H9 (cell line): ENCODE data around the gene GLRX2. TPM values are rescaled to one million over a fixed set of nuclear protein-coding genes. Genes with fewer than 3 reads are reported as not detected.
"Not testable (repeated sequence)": the region's sequence is repeated elsewhere in the genome, so short reads cannot be mapped to it uniquely, and the experiment has no call there.

Experiments used
- DNase-seq: peaks from one replicate; pipeline ENCODE4 v3.0.0-alpha.2; 2017
- H2AFZ ChIP-seq: one replicate; pipeline ENCODE4 v1.6.1; 2013; ENCODE audit warnings: mild to moderate bottlenecking, low read length, control low read depth, moderate library complexity
- H2AK5ac ChIP-seq: 2 replicates; pipeline ENCODE4 v1.6.1; 2013; ENCODE audit warnings: low read length, control low read depth, mixed read lengths; ENCODE audit not compliant: insufficient read length
- H2BK120ac ChIP-seq: one replicate; pipeline ENCODE4 v1.6.1; 2013; ENCODE audit warnings: low read depth, mild to moderate bottlenecking, low read length, control low read depth, inconsistent platforms; ENCODE audit not compliant: poor library complexity, severe bottlenecking
- H2BK12ac ChIP-seq: 2 replicates; pipeline ENCODE4 v1.6.1; 2013; ENCODE audit warnings: low read length, control low read depth, mixed read lengths, low read depth; ENCODE audit not compliant: insufficient read length
- H2BK15ac ChIP-seq: 2 replicates; pipeline ENCODE4 v1.6.1; 2013; ENCODE audit warnings: low read depth, low read length, control low read depth
- H2BK20ac ChIP-seq: one replicate; pipeline ENCODE4 v1.6.1; 2013; ENCODE audit warnings: low read depth, mild to moderate bottlenecking, low read length, control low read depth, inconsistent platforms; ENCODE audit not compliant: poor library complexity, severe bottlenecking
- H2BK5ac ChIP-seq: 2 replicates; pipeline ENCODE4 v1.6.1; 2013; ENCODE audit warnings: low read length, control low read depth, mixed read lengths; ENCODE audit not compliant: insufficient read length
- H3K14ac ChIP-seq: 2 replicates; pipeline ENCODE4 v1.6.1; 2013; ENCODE audit warnings: low read length, control low read depth; ENCODE audit not compliant: insufficient read depth
- H3K18ac ChIP-seq: 2 replicates; pipeline ENCODE4 v1.6.1; 2013; ENCODE audit warnings: low read depth, mild to moderate bottlenecking, mixed read lengths, low read length, control low read depth; ENCODE audit not compliant: insufficient read length
- H3K23ac ChIP-seq: 2 replicates; pipeline ENCODE4 v1.6.1; 2013; ENCODE audit warnings: low read length, control low read depth, mixed read lengths, low read depth; ENCODE audit not compliant: insufficient read length
- H3K23me2 ChIP-seq: 2 replicates; pipeline ENCODE4 v1.6.1; 2013; ENCODE audit warnings: low read depth, mild to moderate bottlenecking, mixed read lengths, low read length, control low read depth; ENCODE audit not compliant: insufficient read length, poor library complexity, severe bottlenecking
- H3K27ac ChIP-seq: 2 replicates; pipeline ENCODE4 v1.5.1; 2013; ENCODE audit warnings: low read length, control low read depth, mixed read lengths, low read depth; ENCODE audit not compliant: insufficient read length
- H3K27me3 ChIP-seq: 2 replicates; pipeline ENCODE4 v1.6.1; 2013; ENCODE audit warnings: low read length, control low read depth, inconsistent platforms; ENCODE audit not compliant: insufficient read depth
- H3K4ac ChIP-seq: 2 replicates; pipeline ENCODE4 v1.6.1; 2013; ENCODE audit warnings: low read depth, mild to moderate bottlenecking, control low read depth, inconsistent platforms, low read length, moderate library complexity
- H3K4me1 ChIP-seq: 2 replicates; pipeline ENCODE4 v1.6.1; 2013; ENCODE audit warnings: low read length, control low read depth, inconsistent platforms; ENCODE audit not compliant: insufficient read depth
- H3K4me2 ChIP-seq: 2 replicates; pipeline ENCODE4 v1.6.1; 2013; ENCODE audit warnings: low read length, control low read depth, mixed read lengths; ENCODE audit not compliant: insufficient read length, insufficient read depth
- H3K56ac ChIP-seq: 2 replicates; pipeline ENCODE4 v1.6.1; 2013; ENCODE audit warnings: low read depth, mild to moderate bottlenecking, mixed read lengths, low read length, control low read depth; ENCODE audit not compliant: insufficient read length
- H3K79me1 ChIP-seq: 2 replicates; pipeline ENCODE4 v1.6.1; 2013; ENCODE audit warnings: low read depth, mild to moderate bottlenecking, moderate library complexity, low read length, control low read depth, inconsistent platforms; ENCODE audit not compliant: insufficient read depth, poor library complexity, severe bottlenecking
- H3K79me2 ChIP-seq: 2 replicates; pipeline ENCODE4 v1.6.1; 2013; ENCODE audit warnings: low read length, control low read depth, inconsistent platforms; ENCODE audit not compliant: insufficient read depth
- H3K9ac ChIP-seq: 2 replicates; pipeline ENCODE4 v1.6.1; 2013; ENCODE audit warnings: low read length, control low read depth, mixed read lengths; ENCODE audit not compliant: insufficient read length; ENCODE audit errors: extremely low read depth
- H3K9me3 ChIP-seq: one replicate; pipeline ENCODE4 v1.6.1; 2013; ENCODE audit warnings: low read depth, low read length, inconsistent platforms; ENCODE audit not compliant: control insufficient read depth
- H3T11ph ChIP-seq: one replicate; pipeline ENCODE4 v1.6.1; 2013; ENCODE audit warnings: mild to moderate bottlenecking, low read length, control low read depth, inconsistent platforms
- H4K20me1 ChIP-seq: one replicate; pipeline ENCODE4 v1.6.1; 2013; ENCODE audit not compliant: control insufficient read depth, insufficient read length, insufficient read depth
- H4K5ac ChIP-seq: 2 replicates; pipeline ENCODE4 v1.6.1; 2013; ENCODE audit warnings: low read depth, mild to moderate bottlenecking, mixed read lengths, low read length, control low read depth; ENCODE audit not compliant: insufficient read length
- H4K8ac ChIP-seq: replicated peaks from 2 replicates; pipeline ENCODE4 v1.6.1; 2013; ENCODE audit warnings: low read length, control low read depth, mixed read lengths, low read depth; ENCODE audit not compliant: insufficient read length
- H4K91ac ChIP-seq: 2 replicates; pipeline ENCODE4 v1.6.1; 2013; ENCODE audit warnings: low read depth, mild to moderate bottlenecking, moderate library complexity, mixed read lengths, low read length, control low read depth; ENCODE audit not compliant: insufficient read length
- H3K27ac Mint-ChIP-seq, 3 experiments: 2 replicates in 2 of 3; 3 replicates in 1 of 3; pipeline ENCODE4 v1.8.0; 2020 to 2021; ENCODE audit warnings: mixed read lengths in 3 of 3, mild to moderate bottlenecking in 1 of 3, moderate library complexity in 1 of 3
- H3K27me3 Mint-ChIP-seq: 2 replicates; pipeline ENCODE4 v1.8.0; 2021; ENCODE audit warnings: low read depth, mild to moderate bottlenecking, moderate library complexity, mixed read lengths
- H3K36me3 Mint-ChIP-seq, 3 experiments: 2 replicates in 2 of 3; 3 replicates in 1 of 3; pipeline ENCODE4 v1.8.0; 2020 to 2021; ENCODE audit warnings: low read depth in 3 of 3, mixed read lengths in 3 of 3; ENCODE audit not compliant: insufficient read depth in 1 of 3
- H3K4me1 Mint-ChIP-seq, 2 experiments: 2 replicates each; pipeline ENCODE4 v1.8.0; 2020; ENCODE audit warnings: mixed read lengths in 2 of 2
- H3K4me3 Mint-ChIP-seq, 2 experiments: 2 replicates in 1 of 2; 3 replicates in 1 of 2; pipeline ENCODE4 v1.8.0; 2020 to 2021; ENCODE audit warnings: mild to moderate bottlenecking in 2 of 2, mixed read lengths in 2 of 2, moderate library complexity in 1 of 2
- H3K9me3 Mint-ChIP-seq, 2 experiments: 2 replicates in 1 of 2; 3 replicates in 1 of 2; pipeline ENCODE4 v1.8.0; 2020; ENCODE audit warnings: mild to moderate bottlenecking in 2 of 2, mixed read lengths in 2 of 2, moderate library complexity in 1 of 2
- CTCF ChIP-seq: fragments of 200-600 bp; sonication (generic); conservative IDR thresholded peaks from 3 replicates; pipeline ENCODE4 v1.8.0; 2021; ENCODE audit warnings: antibody characterized with exemption, mild to moderate bottlenecking
- WGBS: extraction: QIAGEN DNeasy Blood & Tissue Kit; methylation state at CpG from one replicate; pipeline ENCODE4 v1.1.7; 2013; ENCODE audit warnings: missing lambda C conversion rate, low lambda C conversion rate, mixed read lengths; ENCODE audit not compliant: insufficient read length; ENCODE audit errors: extremely low coverage; 5-methylcytosine and 5-hydroxymethylcytosine counted together
- total RNA-seq: library from RNA; stranded (reverse); gene quantifications from 2 replicates; pipeline ENCODE4 v1.2.1, GENCODE V29; 2021

The GLRX2 gene
- total RNA-seq, 1 experiment from 2014 or later, result 10.1 TPM

GRCh38 chr1:193118194-193118593 lies 13.0 kb upstream of the GLRX2 start:
- no peak overlapping the region for H2AFZ ChIP-seq

GRCh38 chr1:193117167-193117566 lies 12.0 kb upstream of the GLRX2 start:
- H3K23me2 ChIP-seq, H3K4me3 Mint-ChIP-seq, H3K79me2 ChIP-seq, H4K91ac ChIP-seq, H3K36me3 Mint-ChIP-seq, H3K9me3 ChIP-seq, H3K4me2 ChIP-seq, H4K8ac ChIP-seq, H4K5ac ChIP-seq, H2BK20ac ChIP-seq, H2BK15ac ChIP-seq, H3K79me1 ChIP-seq, H2BK5ac ChIP-seq, H2AK5ac ChIP-seq, H3K27ac Mint-ChIP-seq, H3K18ac ChIP-seq, H3K14ac ChIP-seq, H3K9me3 Mint-ChIP-seq, H3K9ac ChIP-seq, H4K20me1 ChIP-seq, H2AFZ ChIP-seq, H3K27me3 ChIP-seq, H2BK12ac ChIP-seq, H3K23ac ChIP-seq, DNase-seq, H2BK120ac ChIP-seq, H3K4me1 ChIP-seq, H3T11ph ChIP-seq, H3K27ac ChIP-seq, H3K56ac ChIP-seq, H3K4ac ChIP-seq: not testable (repeated sequence)
- H3K4me1 Mint-ChIP-seq, result peaks cover 22 to 26% of the 10 kb centered on the region in 2 experiments
- WGBS, result no CpG with 5 or more reads among the region's 6 CpGs
- H3K27me3 Mint-ChIP-seq, result peaks cover 11% of the 10 kb centered on the region

More at GRCh38 chr1:193118194-193118593, 13.0 kb upstream of the GLRX2 start:
- Mint-ChIP-seq H3K27me3 (peaks cover 11% of the 10 kb centered on the region), H3K36me3 (no peaks in the 10 kb centered on the region), H3K4me3 (no peak overlapping the region), H3K4me1 (peaks cover 19 to 21% of the 10 kb centered on the region in 2 experiments), H3K27ac (no peak overlapping the region), H3K9me3 (no peaks in the 10 kb centered on the region)
- H3K23ac ChIP-seq, result no peak overlapping the region
- no peaks in the 10 kb centered on the region for H3K79me1 ChIP-seq
- H3K18ac ChIP-seq, result no peak overlapping the region
- TF ChIP-seq CTCF, result no peak
- no peak overlapping the region for H2BK5ac ChIP-seq
- H2BK15ac ChIP-seq, result no peak overlapping the region
- H3K56ac ChIP-seq, result no peak overlapping the region
- H3K4me1 ChIP-seq, result peaks cover 7% of the 10 kb centered on the region; the same call in 1 of the 2 replicates
- no peak overlapping the region for H4K5ac ChIP-seq
- H3K79me2 ChIP-seq, result peaks cover 4% of the 10 kb centered on the region; the same call in 1 of the 2 replicates
- no peaks in the 10 kb centered on the region for H3K23me2 ChIP-seq
- no peak overlapping the region for H2BK20ac ChIP-seq
- H3K4me2 ChIP-seq, result no peak overlapping the region
- no peak overlapping the region for H4K8ac ChIP-seq
- no peak overlapping the region for H3K9ac ChIP-seq
- no peaks in the 10 kb centered on the region for H3K9me3 ChIP-seq
- no peak overlapping the region for H2AK5ac ChIP-seq
- H4K91ac ChIP-seq, result no peak overlapping the region
- H3K14ac ChIP-seq, result no peak overlapping the region
- no peak overlapping the region for H2BK120ac ChIP-seq
- WGBS, result no CpG with 5 or more reads among the region's 3 CpGs
- no peak overlapping the region for H3K27ac ChIP-seq
- no peak overlapping the region for H3K4ac ChIP-seq
- H3K27me3 ChIP-seq, result no peaks in the 10 kb centered on the region
- no peak for DNase-seq
- H2BK12ac ChIP-seq, result no peak overlapping the region
- H3T11ph ChIP-seq, result no peak overlapping the region
- no peaks in the 10 kb centered on the region for H4K20me1 ChIP-seq
